NCI-H345 treated with DMSO at 0.1 percent for 48 hours (cell line): ENCODE measurements around the gene MAP6.
"Not testable (repeated sequence)": the region's sequence is repeated elsewhere in the genome, so short reads cannot be mapped to it uniquely, and the experiment has no call there.

Experiments
- DNase-seq: peaks from one replicate; lab custom pipeline; 2025; ENCODE audit not compliant: unreplicated experiment; lab: John Stamatoyannopoulos, UW

MAP6 gene

DNA sequence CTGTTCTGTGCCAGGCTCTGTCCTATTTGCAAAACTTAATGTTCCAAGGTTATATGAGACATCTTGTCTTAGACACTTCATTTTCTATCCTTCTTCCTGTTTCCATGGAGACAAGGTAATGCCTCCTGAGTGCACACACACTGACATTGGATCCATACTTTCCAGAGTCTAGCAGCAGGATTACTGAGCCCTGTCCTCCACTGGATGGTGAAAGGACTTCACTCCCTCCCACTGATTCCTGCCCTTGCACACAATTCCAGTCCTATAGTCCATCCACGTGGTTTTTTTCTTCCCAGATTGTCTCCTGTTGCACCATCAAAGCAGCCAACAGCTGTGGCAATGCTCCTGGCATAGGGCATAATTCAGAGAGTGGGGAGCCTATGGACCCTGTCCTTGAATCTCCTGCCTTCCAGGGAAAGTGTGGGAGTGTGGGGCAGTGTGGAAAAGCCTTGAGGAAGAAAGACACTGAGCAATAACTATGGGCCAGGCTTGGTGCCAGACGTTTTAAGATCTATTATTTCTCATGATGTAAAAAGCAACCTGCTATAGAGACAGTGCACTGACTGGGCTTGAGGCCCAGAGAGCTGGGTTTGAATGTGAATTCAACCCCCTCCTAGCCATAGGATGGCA, 75.4 kb downstream of the MAP6 start:
- peak; percentile 43 for DNase-seq

DNA sequence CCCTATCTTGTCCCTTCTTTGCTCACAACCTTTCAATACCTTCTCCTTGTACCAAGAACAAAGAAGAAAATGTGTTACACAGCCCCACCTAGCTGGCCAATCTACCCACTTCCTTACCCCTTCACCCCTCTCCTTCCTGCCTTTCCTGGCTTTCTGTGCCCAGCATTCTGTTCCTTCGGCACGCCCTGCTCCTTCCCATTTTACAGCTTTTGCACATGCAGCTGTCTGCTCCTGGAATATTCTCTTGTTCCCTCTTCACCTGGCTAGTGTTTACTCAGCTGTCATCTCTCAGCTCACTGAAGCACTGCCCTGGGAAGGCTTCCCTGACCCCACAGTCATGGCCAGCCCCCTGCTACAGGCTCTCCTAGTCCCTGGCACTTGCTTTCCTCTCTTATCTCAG, 76.1 kb downstream of the MAP6 start:
- DNase-seq = peak; percentile 55

DNA sequence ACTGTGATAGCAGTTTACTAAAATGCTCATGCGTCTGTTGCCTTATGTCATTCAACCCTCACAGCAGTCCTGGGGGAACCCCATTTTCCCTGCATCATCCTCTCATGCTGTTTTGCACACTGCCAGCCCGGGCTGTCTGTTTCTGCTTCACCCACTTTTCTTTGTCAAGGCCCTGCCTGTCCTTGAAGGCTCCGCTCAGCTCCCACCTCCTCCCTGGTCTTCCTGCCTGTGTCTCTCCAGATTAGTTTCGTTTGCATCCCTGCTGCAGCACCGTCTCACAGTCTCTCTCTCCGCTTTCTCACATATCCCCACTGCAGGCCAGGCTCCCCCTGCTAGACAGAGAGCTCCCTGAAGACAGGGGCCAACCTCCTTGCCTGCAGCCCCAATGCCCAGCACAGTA, 76.9 kb downstream of the MAP6 start:
- DNase-seq = no peak

DNA sequence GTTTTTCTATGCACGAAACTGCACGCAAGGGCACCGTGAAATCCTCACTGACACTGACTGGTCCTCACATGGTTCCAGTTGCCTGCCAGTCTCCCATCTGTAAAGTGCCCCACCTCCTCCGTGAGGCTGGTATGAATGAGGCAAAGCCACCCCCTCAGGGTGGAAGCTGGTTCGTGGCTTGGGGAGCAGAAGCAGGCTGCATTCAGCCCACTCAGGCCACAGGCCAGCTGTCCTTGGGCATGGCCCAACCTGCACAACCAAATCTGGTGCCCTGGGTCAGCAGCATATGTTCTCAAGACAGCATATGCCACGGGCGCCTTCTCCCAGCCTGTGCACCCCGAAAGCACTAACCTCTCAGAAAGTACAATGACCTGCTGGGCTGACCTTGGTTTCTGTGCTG, 77.5 kb downstream of the MAP6 start:
- DNase-seq = no peak

DNA sequence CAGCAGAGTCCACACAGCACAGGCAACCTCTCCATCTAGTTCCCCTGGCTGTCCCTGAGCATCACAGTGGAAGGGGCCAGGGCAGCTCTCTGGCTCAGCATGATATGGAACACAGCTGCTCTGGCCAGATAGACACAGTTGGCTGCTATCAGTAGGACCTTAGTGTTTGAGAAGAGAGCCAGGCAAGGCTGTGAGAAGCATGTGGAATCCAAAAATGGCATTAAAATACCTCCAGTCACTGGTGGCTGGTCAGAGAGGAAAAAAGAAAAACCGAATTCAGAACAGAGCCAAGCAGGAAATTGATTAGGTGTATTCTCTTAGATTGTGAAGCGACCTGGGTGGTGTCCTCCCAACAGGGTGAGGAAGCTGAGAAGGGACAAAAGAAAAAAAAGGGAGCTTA, 78.9 kb downstream of the MAP6 start:
- no peak for DNase-seq

DNA sequence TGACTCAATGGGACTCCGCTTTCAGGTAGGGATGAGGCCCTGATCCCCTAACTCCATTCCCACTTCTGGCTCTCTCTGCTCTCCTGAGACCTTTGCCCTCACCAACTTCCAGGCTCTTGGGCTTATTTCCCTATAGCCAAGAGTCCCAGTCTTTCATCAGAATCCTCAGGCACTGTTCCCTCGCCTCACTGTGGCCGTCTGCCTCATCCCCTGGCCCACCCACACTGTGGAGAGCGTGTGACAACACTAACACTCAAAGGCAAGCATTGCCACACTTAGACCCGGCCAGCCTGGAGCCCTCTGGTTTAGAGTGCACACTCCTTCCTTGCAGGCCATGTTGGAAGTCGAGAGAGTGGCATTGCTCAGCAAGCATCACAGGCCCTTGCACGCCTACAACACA, 79.8 kb downstream of the MAP6 start:
- no peak for DNase-seq

DNA sequence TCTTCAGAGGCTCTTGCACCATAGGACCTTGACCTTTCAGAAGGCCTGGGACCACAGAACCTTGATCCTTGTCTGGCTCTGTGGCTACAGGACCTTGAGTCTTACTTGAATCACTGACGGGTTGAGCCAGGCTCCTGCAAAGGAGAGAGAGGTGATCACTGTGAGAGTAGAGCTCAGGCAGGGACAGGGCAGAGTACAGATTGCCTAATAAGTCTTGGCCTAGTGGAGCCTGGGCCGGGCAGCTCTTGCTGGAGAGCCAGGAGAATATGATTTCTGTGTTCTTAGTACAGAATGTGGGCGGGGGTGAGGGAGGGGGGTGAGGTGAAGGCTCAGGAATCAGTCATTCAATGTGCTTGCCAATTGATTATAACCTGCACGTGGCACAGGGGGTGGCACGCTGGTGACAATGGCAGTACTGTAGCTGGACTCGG, 80.8 kb downstream of the MAP6 start:
- no peak for DNase-seq

DNA sequence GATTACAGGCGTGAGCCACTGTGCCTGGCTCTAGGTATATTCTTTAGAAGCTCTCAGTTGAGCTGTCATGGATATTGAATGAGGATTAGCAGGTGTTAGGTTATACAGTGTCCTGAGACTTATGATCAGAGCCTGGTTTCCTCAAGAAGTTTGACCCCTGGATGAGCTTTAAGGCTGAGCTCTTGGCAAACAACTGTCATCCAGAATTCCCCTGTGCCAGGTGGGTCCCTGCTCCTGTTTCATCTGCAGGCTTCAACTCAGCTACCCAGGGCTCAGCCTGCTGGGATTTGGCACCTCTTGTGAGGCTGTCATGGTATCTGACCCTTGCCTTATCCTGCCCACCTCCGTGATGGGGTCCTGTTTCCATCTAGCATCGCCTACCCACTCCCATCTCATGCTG, 82.4 kb downstream of the MAP6 start:
- DNase-seq = no peak

DNA sequence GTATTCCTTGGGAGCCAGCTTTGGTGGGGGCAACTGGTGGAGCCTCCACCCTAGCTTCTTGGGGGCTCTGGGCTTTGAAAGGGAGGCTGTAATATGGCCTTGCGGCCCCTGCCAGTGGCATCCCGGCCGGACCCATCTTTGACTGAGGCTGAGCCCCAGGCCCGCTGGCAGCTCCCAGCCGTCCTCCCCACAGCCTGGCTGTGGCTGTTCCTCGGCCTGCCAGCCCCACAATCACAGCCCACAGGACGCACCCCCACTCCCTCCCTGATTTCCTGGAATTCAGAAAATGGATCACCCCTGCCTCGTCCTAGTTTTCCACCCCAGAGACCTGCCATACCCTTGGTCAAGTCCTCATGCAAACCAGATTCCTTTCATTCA, 83.6 kb downstream of the MAP6 start:
- DNase-seq = no peak

DNA sequence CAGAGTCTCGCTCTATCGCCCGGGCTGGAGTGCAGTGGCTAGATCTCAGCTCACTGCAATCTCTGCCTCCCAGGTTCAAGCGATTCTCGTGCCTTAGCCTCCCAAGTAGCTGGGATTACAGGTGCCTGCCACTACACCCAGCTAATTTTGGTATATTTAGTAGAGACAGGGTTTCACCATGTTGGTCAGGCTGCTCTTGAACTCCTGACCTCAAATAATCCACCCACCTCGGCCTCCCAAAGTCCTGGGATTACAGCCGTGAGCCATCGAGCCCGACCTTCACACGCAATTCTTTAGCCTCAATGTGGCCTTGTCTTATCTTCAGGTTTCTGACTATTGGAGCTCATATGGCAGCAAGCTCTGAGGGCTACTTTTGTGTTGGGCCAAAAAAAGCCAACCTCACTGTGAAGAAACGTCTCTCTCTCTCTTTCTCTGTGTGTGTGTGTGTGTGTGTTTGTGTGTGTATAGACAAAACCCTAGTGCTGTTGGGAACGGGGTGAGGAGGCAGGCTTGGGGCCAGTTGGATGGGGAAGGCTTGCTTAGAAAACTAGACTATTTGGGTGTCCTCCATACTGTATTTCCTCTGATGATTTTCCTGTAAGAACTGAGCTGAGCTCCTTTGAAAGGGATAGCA, 84.1 kb downstream of the MAP6 start:
- DNase-seq = not testable (repeated sequence)

DNA sequence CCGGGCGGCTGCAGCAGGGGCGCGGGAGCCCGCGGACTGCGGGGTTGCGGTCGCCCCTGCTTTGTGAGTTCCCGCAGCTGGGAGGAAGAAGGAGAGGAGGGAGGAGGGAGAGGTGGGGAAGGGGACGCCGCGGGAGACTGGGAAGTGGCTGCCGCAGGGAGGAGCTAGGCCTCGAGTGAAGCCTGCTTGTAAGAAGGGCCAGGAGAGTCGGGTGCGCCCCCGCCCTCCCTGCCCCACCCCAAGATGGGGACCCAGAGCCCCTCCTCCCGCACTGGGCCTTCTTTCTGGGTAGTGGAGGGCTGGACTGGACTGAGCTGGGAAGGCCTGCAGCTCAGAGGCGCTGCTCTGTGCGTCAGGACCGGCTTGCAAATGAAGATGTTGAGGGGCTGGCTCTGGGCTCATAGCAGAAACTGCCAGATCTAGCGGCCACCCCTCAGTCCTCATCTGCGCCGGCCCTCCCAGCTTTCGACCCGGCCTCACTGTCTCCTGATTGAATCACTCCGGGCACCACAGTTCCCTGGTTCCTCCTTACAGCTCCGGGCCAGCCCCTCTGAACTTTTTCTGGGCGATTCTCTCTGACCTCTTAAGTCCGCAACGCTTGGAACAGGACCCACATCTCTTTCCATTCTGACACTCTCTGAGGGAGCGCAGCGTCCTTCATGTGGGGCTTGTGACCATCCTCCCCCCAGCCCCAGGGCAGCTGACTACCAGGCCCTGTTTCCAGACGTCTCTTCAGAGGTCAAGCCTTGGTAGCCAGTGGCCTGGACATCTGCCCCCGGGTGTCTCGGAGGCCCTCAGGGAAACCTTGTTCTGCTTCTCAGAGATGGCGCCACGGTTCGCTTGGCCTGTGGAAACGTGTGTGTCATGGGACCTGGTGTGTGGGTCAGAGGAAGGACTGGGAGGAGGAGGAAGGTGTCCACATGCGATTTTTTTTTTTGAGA, 84.8 kb downstream of the MAP6 start:
- DNase-seq = no peak

DNA sequence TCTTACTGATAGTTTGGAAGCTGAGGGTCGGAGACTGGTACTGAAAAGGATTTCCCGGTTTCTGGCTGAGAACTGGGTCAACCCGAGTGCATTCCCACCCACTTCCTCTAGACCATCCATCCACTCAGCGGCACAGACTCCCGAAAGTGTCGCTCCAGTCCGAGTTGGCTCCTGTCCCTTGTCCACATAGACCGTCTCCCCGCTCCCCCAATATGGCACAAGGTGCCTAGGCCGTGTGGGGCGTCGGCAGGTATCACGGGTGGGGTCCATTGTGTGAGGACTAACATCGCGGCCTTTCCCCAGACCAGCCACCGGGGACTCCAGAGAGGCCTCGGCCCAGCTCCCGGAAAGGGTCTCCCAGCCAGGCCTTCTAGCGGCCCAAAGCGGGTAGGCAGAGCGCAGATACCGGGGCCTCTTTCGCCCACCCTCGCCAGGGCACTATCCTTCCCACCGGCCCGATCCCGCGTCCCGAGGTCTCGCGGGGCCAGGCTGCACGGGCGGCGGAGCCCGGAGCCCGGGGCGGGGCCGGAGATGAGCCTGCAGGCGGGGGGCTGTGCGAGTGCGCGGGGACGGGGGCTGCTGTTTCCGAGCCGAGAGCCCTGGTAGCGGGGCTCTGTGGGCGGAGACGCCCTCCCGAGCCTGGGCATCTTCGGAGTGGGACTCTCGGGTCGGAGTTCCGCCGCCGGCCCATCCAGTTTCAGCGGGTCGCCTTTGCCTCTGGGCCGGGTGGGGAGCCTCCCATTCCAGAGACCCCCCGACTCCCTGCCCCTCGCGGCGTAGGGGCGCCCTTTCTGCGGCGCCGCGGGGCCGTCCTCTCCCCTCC, 85.7 kb downstream of the MAP6 start:
- DNase-seq = peak; percentile 32

DNA sequence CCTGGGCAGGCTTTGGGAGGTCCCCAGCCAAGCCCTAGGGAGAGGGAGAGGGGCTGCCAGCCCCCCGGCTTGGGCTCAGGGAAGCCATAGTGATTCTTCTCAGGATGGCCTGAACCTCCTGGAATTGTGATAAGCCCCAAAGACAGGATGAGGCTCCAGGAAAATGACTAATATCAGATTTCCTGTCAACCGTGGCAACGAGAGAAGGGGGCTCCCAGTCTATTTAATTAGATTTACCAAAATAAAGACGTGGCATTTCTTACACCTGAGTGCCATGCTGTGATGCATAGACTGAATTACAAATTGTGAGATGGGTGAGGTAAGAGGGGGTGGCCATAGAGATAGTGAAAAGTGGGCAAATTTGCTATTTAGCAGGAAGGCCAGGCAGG, 86.3 kb downstream of the MAP6 start:
- no peak for DNase-seq

DNA sequence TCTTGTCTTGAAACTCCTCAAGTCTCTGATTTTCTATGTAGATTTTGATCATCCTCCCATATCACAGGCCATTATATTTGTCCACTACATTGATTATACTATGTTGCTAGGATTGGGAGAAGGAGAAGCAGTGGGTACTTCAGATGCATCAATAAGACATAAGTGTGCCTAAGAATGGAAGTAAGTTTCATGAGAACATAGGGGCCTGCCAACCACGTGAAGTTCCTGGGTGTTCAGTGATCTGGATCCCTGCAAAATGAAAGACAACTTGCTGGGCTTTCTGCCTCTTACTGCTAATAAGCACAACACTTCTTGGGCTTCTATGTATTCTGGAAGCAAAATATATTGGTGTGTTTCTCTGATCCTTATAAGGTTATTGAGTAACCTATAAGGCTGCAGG, 89.0 kb downstream of the MAP6 start:
- no peak for DNase-seq

DNA sequence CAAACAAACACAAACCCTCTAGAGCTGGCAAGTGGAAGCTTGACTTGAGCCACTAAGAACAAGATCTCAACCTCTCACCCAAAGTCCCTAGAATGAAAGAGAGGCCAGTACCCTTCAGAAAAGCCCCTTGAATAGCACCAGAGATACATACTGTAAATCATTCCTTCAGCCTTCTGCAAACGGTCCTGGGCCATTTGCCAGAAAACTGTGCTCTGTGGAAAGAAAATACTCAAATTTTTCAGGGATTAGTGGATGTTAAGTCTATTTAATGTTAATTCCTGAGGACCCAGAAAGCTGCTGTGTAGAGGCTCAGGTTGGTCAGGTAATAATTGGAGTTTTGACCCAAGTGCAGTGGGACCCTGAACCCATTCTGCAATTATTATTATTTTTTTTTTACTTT, 89.9 kb downstream of the MAP6 start:
- DNase-seq = no peak

DNA sequence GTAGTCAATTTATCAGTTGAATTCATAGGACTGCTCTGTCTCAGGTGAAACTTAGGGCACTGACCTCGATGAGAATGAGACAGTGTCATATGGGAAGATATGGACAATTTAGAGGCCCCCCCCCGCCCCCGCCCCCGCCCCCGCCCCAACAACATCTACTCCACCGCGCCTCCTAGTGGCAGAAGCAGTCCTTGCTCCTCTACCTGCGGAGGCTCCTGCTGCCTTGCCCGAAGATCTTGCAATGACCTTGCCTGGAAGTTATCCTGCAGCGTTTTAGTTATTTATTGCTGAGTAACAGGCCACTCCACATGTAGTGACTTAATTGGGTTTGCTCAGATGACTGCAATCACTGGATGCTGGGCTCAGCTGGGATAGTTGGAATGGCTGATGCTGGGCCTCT, 91.6 kb downstream of the MAP6 start:
- DNase-seq = no peak

DNA sequence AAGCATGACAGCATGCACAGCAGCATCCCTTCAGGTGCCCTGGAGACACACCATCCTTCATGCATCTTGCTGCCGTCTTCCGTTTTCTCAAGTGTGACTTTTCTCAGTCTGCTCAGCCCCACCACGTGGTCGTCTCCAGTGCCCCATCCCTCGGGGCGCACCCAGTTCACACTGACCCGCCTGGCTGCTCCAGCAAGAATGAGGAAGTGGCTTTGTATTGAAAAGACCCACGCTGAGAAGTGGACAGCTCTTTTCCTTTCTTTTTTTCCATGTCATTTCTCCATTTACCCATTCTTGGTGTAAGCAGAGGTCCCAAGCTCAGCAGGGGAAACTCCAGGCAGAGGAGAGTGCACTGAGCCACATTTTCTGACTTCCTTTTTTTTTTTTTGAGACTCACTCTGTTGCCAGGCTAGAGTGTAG, 92.3 kb downstream of the MAP6 start:
- DNase-seq = no peak

DNA sequence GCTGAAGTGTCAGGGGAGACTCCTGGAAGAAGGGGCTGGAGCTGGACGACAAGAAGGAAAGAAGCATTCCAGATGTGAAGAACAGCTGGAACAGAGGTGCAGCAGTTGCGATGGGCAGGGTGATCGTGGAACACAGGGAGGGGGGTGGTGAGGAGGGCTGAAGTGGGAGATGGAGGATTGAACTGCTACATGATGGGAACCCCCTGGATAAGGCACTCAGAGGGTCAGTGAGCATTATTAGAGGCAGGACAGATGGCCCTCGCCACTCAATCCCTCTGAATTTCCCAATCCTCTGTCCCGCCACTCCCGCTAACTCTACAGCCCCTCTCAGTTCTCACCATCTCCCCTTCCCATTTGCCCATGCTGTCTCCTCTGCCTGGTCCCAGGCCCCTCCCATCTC, 92.8 kb downstream of the MAP6 start:
- DNase-seq = no peak

DNA sequence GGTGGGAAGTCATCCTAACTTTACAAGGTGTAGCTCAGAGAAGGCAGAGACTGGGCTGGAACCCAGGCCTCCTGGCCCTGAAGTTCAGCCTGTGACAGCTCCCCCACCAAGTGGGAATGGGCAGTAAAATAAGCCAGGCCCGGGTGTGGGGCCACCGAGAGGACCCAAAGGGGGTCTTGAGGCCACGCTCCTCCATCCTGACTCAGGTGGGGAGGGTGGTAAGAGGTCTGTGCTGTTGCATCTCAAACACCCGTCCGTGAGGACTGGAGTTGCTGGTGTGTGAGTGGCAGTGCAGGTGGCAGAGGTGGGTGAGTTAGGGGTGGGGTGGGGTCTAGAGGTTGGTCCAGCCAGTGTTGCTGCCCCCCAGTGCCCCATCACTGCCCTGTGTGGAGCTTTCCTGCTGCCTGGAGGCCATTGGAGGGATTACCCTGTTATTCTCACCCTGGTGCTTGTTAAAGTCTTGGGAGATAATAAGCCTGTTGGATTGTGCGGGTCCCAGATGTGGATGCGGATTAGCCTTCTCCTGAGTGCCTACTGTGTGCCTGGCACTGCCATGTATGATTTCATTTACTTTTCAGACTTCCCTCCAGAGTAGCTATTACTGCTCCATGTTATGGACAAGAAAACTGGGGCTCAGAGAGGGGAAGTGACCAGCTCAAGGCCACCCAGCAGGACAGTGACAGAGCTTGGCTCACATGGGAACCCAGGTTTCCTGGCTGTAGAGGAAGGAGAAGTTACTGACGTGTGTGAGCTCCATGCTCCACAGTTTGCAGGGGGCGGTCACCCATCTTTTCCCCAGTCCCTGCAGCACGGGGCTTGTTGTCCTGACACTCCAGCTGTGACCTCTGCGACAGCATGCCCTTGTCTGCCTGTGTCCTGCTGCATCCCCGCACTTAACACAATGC, 93.9 kb downstream of the MAP6 start:
- no peak for DNase-seq

DNA sequence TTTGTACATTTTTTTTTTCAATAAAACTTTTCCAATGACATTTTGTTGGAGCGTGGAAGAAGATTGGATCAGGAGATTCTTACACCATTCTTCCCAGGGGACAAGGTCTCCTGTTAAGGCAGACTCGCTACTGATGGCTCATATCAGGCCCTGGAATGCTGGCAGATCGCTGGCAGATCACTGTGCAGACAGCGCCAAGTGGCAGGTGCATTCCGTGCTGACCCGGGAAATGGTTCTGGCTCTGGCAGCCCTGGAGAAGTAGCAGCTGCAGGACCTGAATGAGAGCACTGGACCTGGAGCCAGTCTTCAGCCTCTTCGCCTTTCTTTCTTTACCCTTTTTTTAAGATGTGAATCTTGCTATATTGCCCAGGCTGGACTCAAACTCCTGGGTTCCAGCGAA, 96.1 kb downstream of the MAP6 start:
- no peak for DNase-seq
